Keratinocyte (primary cell): Measurements from ENCODE around the gene SCAMP4. TPM values are rescaled to one million over a fixed set of nuclear protein-coding genes. Genes with fewer than 3 reads are reported as not detected.

Source experiments
- DNase-seq: peaks from one replicate; pipeline ENCODE4 v3.0.0-alpha.2; 2011; ENCODE audit warnings: low read depth, missing footprints, low spot score
- FAIRE-seq: peaks from 2 replicates; lab custom pipeline; 2011; peaks lifted over from hg19 to GRCh38; lab: Jason Lieb, UNC
- H2AFZ ChIP-seq: 2 replicates; pipeline ENCODE4 v1.6.0; 2012; ENCODE audit warnings: low read length, control low read depth, inconsistent platforms; ENCODE audit not compliant: control insufficient read depth
- H3K27ac ChIP-seq: 2 replicates; pipeline ENCODE4 v1.5.1; 2011; ENCODE audit warnings: low read length; ENCODE audit not compliant: control insufficient read depth, insufficient read depth
- H3K27me3 ChIP-seq: 3 replicates; pipeline ENCODE4 v1.6.0; 2011; ENCODE audit warnings: low read length; ENCODE audit not compliant: control insufficient read depth, insufficient read depth; ENCODE audit errors: extremely low read depth
- H3K36me3 ChIP-seq, 2 experiments: 2 replicates in 1 of 2; 3 replicates in 1 of 2; pipeline ENCODE4 v1.5.1; 2011; ENCODE audit warnings: low read length in 2 of 2, mild to moderate bottlenecking in 1 of 2; ENCODE audit not compliant: control insufficient read depth in 2 of 2, insufficient read depth in 2 of 2; ENCODE audit errors: extremely low read depth in 1 of 2
- H3K4me1 ChIP-seq: 3 replicates; pipeline ENCODE4 v1.5.1; 2011; ENCODE audit warnings: low read length; ENCODE audit not compliant: control insufficient read depth, insufficient read depth; ENCODE audit errors: extremely low read depth
- H3K4me2 ChIP-seq: 3 replicates; pipeline ENCODE4 v1.6.0; 2011; ENCODE audit warnings: low read depth, low read length; ENCODE audit not compliant: control insufficient read depth, insufficient read depth; ENCODE audit errors: extremely low read depth
- H3K4me3 ChIP-seq, 3 experiments: fragments of 200-600 bp in 1 of 3; sonication (generic) in 1 of 3; 2 replicates in 2 of 3; 3 replicates in 1 of 3; pipeline ENCODE4 v1.5.1; 2011 to 2016; ENCODE audit warnings: low read length in 3 of 3, mild to moderate bottlenecking in 3 of 3, control low read depth in 2 of 3, inconsistent platforms in 1 of 3, low read depth in 1 of 3, mixed read lengths in 1 of 3, mixed run types in 1 of 3, moderate library complexity in 1 of 3; ENCODE audit not compliant: control insufficient read depth in 2 of 3, insufficient read depth in 2 of 3; ENCODE audit errors: extremely low read depth in 1 of 3
- H3K79me2 ChIP-seq: 2 replicates; pipeline ENCODE4 v1.6.0; 2012; ENCODE audit warnings: low read length; ENCODE audit not compliant: control insufficient read depth, insufficient read depth
- H3K9ac ChIP-seq: 3 replicates; pipeline ENCODE4 v1.6.0; 2011; ENCODE audit warnings: low read length; ENCODE audit not compliant: control insufficient read depth, insufficient read depth; ENCODE audit errors: extremely low read depth
- H3K9me1 ChIP-seq: 3 replicates; pipeline ENCODE4 v1.6.0; 2011; ENCODE audit warnings: low read length; ENCODE audit not compliant: control insufficient read depth, insufficient read depth; ENCODE audit errors: extremely low read depth
- H3K9me3 ChIP-seq: 2 replicates; pipeline ENCODE4 v1.5.1; 2012; ENCODE audit warnings: low read depth, low read length; ENCODE audit not compliant: control insufficient read depth
- H4K20me1 ChIP-seq: 3 replicates; pipeline ENCODE4 v1.6.0; 2011; ENCODE audit warnings: low read length; ENCODE audit not compliant: control insufficient read depth, insufficient read depth; ENCODE audit errors: extremely low read depth
- EZH2 ChIP-seq: IDR thresholded peaks from one replicate; pipeline ENCODE4 v1.6.1; 2012; ENCODE audit warnings: inconsistent platforms, mild to moderate bottlenecking, low read length, moderate library complexity
- dilution Hi-C: fragments of 300-500 bp; cut with MboI; formaldehyde crosslinking; loops from one replicate; pipeline ENCODE4 v1.7.0; 2020; ENCODE audit warnings: low sequenced_read_pairs; ENCODE audit not compliant: extremely low pct_ligation_motif_present
- polyA plus RNA-seq, 5 experiments: library from polyadenylated mRNA; depleted of rRNA in 3 of 5; stranded (reverse) in 3 of 5; stranded (forward) in 1 of 5; unstranded in 1 of 5; fragments of >200 nt; gene quantifications; 1 replicate in 1 of 5; 2 replicates in 3 of 5; 3 replicates in 1 of 5; pipeline versions ENCODE4 v1.2.1 to v1.2.3, GENCODE V29; 2011 to 2012; ENCODE audit warnings: missing spikeins in 2 of 5, low read depth in 1 of 5, low replicate concordance in 1 of 5
- TF ChIP-seq, protein P1 (sequence below), 3 experiments: IDR thresholded peaks in 1 of 3; conservative IDR thresholded peaks in 1 of 3; optimal IDR thresholded peaks in 1 of 3; 2 replicates in 2 of 3; 3 replicates in 1 of 3; pipeline versions ENCODE3 to v1.5.1; 2011; ENCODE audit warnings: low read length in 3 of 3, mild to moderate bottlenecking in 3 of 3, moderate library complexity in 2 of 3, control low read depth in 1 of 3, inconsistent platforms in 1 of 3; ENCODE audit not compliant: insufficient read depth in 2 of 3; ENCODE audit errors: extremely low read depth in 1 of 3

SCAMP4 gene
- polyA plus RNA-seq, 1 donor (not counting 4 experiments of a cell fraction or from before 2014, with no cell fraction given), result 4.8 TPM

DNA sequence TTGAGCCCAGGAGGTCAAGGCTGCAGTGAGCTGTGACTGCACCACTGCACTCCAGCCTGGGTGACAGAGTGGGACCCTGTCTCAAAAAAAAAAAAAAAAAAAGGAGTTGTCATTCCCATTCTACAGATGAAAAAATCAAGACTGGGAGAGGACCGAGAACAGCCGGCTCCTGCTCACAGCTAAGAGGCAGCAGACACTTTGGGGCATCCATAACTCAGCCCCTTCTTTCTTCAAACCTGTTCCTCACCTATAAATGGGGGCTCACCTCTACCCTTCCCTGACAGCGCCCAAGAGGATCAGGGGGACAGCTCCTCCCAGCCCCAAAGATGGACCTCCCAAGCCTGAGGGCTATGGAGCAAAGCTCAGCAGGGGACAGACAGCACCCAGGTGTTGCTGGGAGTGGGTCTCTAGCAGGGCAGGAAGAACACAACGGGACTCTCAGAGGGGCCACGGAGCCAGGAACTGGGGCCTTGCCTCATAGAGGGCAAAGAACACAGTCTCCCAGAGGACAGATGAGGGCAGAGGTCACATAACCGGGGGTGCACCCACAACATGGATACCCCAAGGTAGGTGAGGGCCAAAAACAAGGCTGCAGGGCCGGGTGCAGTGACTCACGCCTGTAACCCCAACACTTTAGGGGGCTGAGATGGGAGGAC lies 38.4 kb upstream of the SCAMP4 start:
- Histone ChIP-seq H3K9me1 (no peaks in the 10 kb centered on the region), H3K4me1 (peaks cover 4% of the 10 kb centered on the region), H3K4me2 (no peak overlapping the region), H2AFZ (no peak overlapping the region), H3K27me3 (no peaks in the 10 kb centered on the region), H4K20me1 (no peaks in the 10 kb centered on the region), H3K4me3 (no peak overlapping the region), H3K9me3 (no peaks in the 10 kb centered on the region), H3K36me3 (peaks cover 0 to 2% of the 10 kb centered on the region in 2 experiments), H3K9ac (no peak overlapping the region), H3K79me2 (peaks cover 16% of the 10 kb centered on the region), H3K27ac (no peak overlapping the region)
- DNase-seq (no peak), FAIRE-seq (no peak)
- no peak for TF ChIP-seq EZH2
- TF ChIP-seq, protein P1, sequence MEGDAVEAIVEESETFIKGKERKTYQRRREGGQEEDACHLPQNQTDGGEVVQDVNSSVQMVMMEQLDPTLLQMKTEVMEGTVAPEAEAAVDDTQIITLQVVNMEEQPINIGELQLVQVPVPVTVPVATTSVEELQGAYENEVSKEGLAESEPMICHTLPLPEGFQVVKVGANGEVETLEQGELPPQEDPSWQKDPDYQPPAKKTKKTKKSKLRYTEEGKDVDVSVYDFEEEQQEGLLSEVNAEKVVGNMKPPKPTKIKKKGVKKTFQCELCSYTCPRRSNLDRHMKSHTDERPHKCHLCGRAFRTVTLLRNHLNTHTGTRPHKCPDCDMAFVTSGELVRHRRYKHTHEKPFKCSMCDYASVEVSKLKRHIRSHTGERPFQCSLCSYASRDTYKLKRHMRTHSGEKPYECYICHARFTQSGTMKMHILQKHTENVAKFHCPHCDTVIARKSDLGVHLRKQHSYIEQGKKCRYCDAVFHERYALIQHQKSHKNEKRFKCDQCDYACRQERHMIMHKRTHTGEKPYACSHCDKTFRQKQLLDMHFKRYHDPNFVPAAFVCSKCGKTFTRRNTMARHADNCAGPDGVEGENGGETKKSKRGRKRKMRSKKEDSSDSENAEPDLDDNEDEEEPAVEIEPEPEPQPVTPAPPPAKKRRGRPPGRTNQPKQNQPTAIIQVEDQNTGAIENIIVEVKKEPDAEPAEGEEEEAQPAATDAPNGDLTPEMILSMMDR (optimal IDR thresholded peaks at IDR 0.05 in 1 of 3, IDR thresholded peaks at IDR 0.05 in 1 of 3, conservative IDR thresholded peaks at IDR 0.05 in 1 of 3; ENCODE audit: extremely low read depth in 1 of 3, insufficient read depth in 2 of 3, low read length in 3 of 3), result no peak
- dilution Hi-C loops, result no loop called here

DNA sequence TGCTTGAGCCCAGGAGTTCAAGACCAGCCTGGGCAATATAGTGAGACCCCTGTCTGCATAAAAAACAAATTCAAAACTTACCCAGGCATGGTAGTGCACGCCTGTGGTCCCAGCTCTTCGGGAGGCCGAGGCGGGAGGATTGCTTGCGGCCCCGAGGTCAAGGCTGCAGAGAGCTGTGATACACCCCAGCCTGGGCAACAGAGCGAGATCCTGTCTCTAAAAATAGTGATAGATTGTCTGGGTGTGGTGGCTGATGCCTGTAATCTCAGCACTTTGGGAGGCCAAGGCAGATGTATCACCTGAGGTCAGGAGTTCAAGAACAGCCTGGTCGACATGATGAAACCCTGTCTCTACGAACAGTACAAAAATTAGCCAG lies 37.9 kb upstream of the SCAMP4 start:
- Histone ChIP-seq H3K27me3 (no peaks in the 10 kb centered on the region), H3K9me3 (no peaks in the 10 kb centered on the region), H4K20me1 (no peaks in the 10 kb centered on the region), H3K4me1 (peaks cover 3% of the 10 kb centered on the region), H3K27ac (no peak overlapping the region), H3K9ac (no peak overlapping the region), H2AFZ (no peak overlapping the region), H3K9me1 (no peaks in the 10 kb centered on the region), H3K36me3 (peaks cover 0 to 2% of the 10 kb centered on the region in 2 experiments), H3K4me2 (no peak overlapping the region), H3K4me3 (no peak overlapping the region), H3K79me2 (peaks cover 13% of the 10 kb centered on the region)
- dilution Hi-C loops, result no loop called here
- FAIRE-seq (no peak), DNase-seq (no peak)
- TF ChIP-seq EZH2, result no peak
- TF ChIP-seq, protein P1 (optimal IDR thresholded peaks at IDR 0.05 in 1 of 3, IDR thresholded peaks at IDR 0.05 in 1 of 3, conservative IDR thresholded peaks at IDR 0.05 in 1 of 3; ENCODE audit: extremely low read depth in 1 of 3, insufficient read depth in 2 of 3, low read length in 3 of 3), result no peak
